ENCODE results near the gene HMGXB4.

The HMGXB4 gene

DNA sequence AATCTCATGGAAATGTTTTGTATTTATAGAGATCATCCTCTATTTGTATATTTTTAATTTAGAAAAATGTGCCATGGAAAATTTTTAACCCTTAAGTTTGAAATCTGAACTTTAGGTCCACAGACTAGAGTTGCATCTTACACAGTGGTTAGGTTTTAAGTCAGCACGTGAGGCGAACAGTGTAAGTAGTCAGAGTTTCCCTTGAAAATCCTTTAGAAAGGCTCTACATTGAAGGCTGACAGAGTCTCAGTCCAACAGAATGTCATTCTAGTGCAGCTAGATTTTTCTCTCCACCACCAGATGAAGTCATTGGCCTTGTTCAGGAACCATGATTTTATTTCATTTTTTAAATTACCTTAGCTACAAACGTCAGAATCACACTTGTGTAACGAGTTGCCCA, 18.7 kb downstream of the HMGXB4 start:
- Mint-ChIP-seq H3K27ac (no peak overlapping the region), H3K36me3 (ENCODE audit: low read depth) (peaks cover 90% of the 10 kb centered on the region), H3K4me1 (ENCODE audit: low read depth) (peaks cover 43% of the 10 kb centered on the region)

DNA sequence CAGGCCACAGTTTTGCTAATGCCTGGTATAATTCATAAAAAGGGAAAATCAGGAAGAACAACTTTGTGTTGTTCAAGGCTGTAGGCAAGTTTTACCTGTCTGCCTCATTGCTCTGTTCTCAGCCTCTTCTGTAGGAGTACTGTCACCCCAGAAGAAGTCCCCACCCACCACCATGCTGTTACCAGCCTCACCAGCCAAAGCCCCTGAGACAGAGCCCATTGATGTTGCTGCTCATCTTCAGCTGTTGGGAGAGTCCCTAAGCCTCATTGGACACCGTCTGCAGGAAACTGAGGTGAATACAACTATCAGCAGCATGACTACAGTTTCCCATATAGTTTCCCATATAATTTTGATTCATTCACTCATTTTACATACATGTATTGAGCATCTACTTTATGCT, 30.8 kb downstream of the HMGXB4 start:
- Mint-ChIP-seq H3K27me3 (no peaks in the 10 kb centered on the region), H3K36me3 (ENCODE audit: low read depth) (peaks cover 92% of the 10 kb centered on the region), H3K9me3 (no peaks in the 10 kb centered on the region), H3K4me3 (no peak overlapping the region), H3K4me1 (ENCODE audit: low read depth) (peaks cover 2% of the 10 kb centered on the region), H3K27ac (no peak overlapping the region)
- DNase-seq: no peak

More for the DNA sequence above, 18.7 kb downstream of the HMGXB4 start:
- DNase-seq: no peak
- Mint-ChIP-seq H3K27me3 (no peaks in the 10 kb centered on the region), H3K9me3 (no peaks in the 10 kb centered on the region), H3K4me3 (no peak overlapping the region)

DNA sequence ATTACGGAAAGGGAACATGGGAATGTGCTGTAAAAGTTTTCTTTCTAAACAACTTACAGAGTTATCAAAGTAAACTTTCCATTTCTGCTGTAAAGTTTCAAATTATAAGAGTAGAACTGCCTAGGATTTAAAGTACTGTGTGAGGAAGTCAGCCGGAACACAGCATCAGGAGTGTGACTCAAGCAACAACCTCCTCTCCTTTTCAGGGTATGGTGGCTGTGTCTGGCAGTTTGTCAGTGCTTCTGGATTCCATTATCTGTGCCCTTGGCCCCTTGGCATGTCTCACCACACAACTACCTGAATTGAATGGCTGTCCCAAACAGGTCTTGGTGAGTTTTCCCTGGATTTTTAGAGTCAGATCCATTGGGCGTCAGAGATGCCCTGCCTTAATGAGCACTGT, 35.5 kb downstream of the HMGXB4 start:
- DNase-seq: no peak
- H3K9me3 Mint-ChIP-seq: no peaks in the 10 kb centered on the region
- no peak overlapping the region for H3K4me3 Mint-ChIP-seq
- no peaks in the 10 kb centered on the region for H3K27me3 Mint-ChIP-seq
- peak overlapping the region; percentile 13 for H3K27ac Mint-ChIP-seq
- H3K36me3 Mint-ChIP-seq (ENCODE audit: low read depth): peaks cover 82% of the 10 kb centered on the region
- peaks cover 2% of the 10 kb centered on the region for H3K4me1 Mint-ChIP-seq (ENCODE audit: low read depth)

DNA sequence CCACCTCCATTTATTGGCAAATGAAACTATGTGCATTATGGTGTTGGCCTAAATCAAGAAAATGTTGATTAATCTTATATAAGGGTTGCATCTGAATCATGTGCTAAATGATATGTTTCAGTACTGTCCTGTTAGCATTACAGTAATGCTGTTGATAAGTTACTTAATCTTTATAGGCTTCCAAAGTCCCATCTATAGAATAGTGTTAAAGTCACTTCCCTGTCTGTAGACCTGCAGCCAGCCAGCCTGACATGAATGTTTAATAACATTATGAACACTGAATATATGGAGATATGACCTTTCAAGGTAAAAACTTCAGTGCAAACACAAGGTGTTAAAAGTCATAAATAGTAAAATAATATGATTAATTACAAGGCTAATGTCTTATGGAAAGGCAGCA, 38.8 kb downstream of the HMGXB4 start:
- no peak for DNase-seq
- Mint-ChIP-seq H3K9me3 (no peaks in the 10 kb centered on the region), H3K27ac (no peak overlapping the region), H3K36me3 (ENCODE audit: low read depth) (peaks cover 65% of the 10 kb centered on the region), H3K4me3 (no peak overlapping the region), H3K4me1 (ENCODE audit: low read depth) (peaks cover 14% of the 10 kb centered on the region), H3K27me3 (no peaks in the 10 kb centered on the region)

DNA sequence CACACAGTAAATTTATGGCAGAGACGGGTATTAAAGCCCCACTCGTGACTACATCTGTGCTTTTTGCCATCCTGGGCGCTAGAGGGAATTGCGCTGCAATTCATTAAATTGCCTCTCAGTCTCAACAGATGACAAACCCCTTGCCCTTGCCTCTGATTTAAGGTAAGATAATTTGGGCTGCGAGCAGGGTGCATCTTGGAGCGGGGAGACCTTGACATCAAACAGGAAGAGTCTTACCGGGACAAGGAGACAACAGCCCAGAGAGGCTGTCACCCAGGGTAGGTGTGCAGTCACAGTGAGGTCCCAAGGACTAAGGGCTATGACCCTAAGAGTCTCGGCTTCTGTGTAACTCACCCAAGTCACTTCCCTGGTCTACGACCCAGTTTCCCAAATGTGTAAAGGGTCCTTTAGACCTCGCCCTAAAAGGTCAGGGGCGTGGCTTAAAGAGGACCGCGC, 42.0 kb downstream of the HMGXB4 start:
- Mint-ChIP-seq H3K27ac (peak overlapping the region; percentile 93), H3K27me3 (no peaks in the 10 kb centered on the region), H3K4me1 (ENCODE audit: low read depth) (peaks cover 37% of the 10 kb centered on the region), H3K4me3 (peak overlapping the region; percentile 84), H3K36me3 (ENCODE audit: low read depth) (peaks cover 39% of the 10 kb centered on the region), H3K9me3 (no peaks in the 10 kb centered on the region)
- DNase-seq: no peak

DNA sequence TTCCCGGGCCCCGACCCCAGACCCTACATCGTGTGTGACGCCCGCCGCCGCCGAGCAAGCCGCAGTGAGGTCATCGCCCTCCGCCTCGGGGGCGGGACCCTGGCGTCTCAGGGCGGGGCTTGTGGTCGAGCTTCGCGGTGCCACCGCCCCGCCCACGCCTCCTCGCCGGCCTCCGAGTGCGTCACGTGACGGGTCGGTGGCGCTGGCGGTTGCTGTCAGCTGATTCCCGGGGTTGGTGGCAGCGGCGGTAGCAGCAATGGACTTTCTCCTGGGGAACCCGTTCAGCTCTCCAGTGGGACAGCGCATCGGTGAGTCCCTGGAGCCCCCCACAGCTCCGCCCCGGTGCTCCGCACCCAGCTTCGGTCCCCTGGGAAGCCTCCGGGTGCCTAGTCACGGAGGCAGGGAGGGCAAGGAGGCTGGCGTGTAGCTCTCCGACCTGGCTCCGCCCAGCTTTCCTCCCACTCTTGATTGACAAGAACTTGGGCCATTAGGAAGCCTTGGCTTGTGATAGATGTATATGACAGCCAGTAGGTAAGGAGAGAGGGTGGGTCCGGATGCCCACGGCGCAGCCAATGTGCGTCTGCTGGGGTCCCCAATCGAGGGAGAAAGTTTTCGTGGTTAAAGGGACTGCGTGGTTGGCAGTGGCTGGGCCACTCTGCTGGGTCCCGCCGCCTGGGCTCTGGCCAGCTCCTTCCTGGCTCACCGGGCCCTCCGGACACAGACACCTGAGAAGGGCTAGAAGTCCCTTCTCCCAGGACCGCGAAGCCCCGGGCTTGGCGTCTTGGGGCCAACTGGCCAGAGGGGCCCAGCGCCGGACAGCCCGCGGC, 42.6 kb downstream of the HMGXB4 start, which contains the start of gene TOM1:
TSS of gene TOM1 (plus strand) at position 222 of the 827 bp plus-strand sequence. CDS start at position 257, 35 bp downstream.
- H3K9me3 Mint-ChIP-seq: no peaks in the 10 kb centered on the region
- peaks cover 40% of the 10 kb centered on the region for H3K4me1 Mint-ChIP-seq (ENCODE audit: low read depth)

DNA sequence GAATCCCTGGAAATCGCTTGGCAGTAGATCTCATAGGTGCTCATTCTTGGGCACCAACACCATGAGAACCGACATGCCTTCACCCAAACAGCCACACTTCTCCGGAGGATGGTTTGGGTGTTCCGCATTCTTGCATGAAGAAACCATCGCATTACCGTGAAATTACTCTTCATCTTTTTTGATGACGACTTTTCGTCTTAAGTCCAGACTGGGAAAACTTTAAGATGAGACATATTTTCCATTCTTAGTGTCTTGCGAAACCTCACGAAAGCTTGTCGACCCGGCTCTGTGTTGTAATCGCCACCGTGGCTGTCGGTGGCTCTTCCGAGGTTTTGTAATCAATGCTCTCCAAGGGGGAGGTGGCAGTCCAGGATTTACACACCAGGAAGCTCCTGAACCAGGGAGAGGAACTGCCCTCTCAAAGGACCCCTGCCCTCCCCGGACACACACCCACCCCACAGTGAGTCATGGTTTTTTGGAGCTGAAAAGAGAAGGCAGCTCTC, 44.1 kb downstream of the HMGXB4 start:
- no peaks in the 10 kb centered on the region for H3K9me3 Mint-ChIP-seq
- peaks cover 53% of the 10 kb centered on the region for H3K4me1 Mint-ChIP-seq (ENCODE audit: low read depth)
- H3K4me3 Mint-ChIP-seq: peak overlapping the region; percentile 84
- peak overlapping the region; percentile 71 for H3K27ac Mint-ChIP-seq
- H3K36me3 Mint-ChIP-seq (ENCODE audit: low read depth): peaks cover 30% of the 10 kb centered on the region
- DNase-seq: no peak
- no peaks in the 10 kb centered on the region for H3K27me3 Mint-ChIP-seq

More for the DNA sequence above, 42.6 kb downstream of the HMGXB4 start, which contains the start of gene TOM1:
- Mint-ChIP-seq H3K4me3 (peak within 1 kb of the TSS; percentile 84), H3K27ac (peak within 1 kb of the TSS; percentile 93), H3K27me3 (no peaks in the 10 kb centered on the region), H3K36me3 (ENCODE audit: low read depth) (peaks cover 36% of the 10 kb centered on the region)
- peak; percentile 98 for DNase-seq

DNA sequence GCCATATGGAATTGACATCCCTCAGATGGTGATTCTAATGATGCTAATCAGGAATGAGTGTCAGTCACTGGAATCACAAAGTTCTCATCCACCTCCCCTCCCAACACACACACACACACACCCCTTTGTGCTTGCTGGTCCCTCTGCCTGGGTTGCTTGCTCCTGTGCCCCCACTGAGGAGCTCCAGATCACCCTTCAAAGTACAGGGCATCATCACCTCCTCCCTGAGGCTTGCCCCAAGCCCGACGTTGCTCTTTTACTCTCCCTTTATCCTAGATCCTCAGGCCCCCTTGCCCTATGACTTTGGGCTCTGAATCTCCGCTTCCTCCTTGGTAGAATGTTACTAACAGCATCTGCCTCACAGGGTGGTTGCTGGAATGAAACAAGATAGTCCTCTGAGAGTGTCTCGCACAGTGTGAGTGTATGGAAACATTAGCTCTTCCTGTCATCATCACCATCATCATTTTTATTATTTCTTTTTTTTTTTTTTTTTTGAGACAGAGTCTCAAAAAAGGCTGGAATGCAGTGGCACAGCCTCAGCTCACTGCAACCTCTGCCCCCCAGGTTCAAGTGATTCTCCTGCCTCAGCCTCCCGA, 45.8 kb downstream of the HMGXB4 start:
- Mint-ChIP-seq H3K4me1 (ENCODE audit: low read depth) (peaks cover 70% of the 10 kb centered on the region), H3K27me3 (no peaks in the 10 kb centered on the region), H3K4me3 (no peak overlapping the region), H3K36me3 (ENCODE audit: low read depth) (peaks cover 20% of the 10 kb centered on the region), H3K9me3 (no peaks in the 10 kb centered on the region), H3K27ac (peak overlapping the region; percentile 52)
- no peak for DNase-seq

DNA sequence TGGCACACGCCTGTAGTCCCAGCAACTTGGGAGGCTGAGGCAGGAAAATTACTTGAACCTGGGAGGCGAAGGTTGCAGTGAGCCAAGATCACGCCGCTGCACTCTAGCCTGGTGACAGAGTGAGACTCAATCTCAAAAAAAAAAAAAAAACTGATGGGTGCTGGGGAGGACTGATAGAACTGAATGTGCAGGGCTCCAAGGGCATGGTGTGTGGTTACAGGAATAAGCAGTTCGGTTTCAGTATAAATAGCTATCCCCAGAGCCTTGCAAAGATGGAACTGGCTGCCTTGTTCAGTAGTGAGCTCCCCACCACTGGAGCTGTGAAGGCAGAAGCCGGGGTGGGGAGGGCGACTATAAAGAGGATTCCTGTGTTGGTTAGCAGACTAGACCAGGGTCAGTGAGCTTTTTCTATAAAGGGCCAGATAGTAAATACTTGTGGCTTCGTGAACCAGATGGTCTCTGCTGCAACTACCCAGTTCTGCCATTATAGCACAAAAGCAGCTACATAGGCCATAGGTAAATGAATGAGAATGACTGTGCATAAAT, 48.3 kb downstream of the HMGXB4 start:
- Mint-ChIP-seq H3K36me3 (ENCODE audit: low read depth) (peaks cover 10% of the 10 kb centered on the region), H3K4me1 (ENCODE audit: low read depth) (peaks cover 82% of the 10 kb centered on the region), H3K27me3 (no peaks in the 10 kb centered on the region), H3K4me3 (no peak overlapping the region), H3K9me3 (no peaks in the 10 kb centered on the region), H3K27ac (peak overlapping the region; percentile 8)
- no peak for DNase-seq

DNA sequence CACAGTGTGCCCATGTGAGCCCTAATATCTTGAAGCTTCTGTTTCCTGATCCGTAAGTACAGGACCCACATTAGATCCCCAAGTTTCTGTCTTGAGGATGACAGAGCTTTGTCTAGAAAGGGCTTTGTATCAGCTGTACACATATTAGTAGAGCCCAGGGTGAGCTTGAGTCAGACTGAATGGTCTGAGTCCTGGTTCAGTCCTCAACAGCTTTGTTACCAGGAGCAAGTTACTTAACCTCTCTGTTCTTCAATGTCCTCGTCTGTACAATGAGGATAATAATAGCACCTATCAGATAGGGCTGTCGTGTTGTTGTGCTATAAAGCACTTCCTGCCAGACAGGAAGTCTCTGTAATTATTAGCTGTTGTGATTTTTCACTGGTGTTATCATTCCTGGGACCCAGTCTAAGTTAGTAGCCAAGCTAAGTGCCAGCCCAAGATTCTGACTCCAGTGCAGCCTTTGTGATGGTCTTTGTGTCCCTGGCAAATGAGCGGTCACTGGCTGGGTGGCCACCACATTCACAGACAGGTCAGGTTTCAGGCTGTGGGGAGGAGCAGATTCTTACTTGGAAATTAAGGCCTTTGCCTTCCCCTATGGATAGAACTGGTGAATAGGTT, 49.2 kb downstream of the HMGXB4 start:
- H3K27ac Mint-ChIP-seq: peak overlapping the region; percentile 10

DNA sequence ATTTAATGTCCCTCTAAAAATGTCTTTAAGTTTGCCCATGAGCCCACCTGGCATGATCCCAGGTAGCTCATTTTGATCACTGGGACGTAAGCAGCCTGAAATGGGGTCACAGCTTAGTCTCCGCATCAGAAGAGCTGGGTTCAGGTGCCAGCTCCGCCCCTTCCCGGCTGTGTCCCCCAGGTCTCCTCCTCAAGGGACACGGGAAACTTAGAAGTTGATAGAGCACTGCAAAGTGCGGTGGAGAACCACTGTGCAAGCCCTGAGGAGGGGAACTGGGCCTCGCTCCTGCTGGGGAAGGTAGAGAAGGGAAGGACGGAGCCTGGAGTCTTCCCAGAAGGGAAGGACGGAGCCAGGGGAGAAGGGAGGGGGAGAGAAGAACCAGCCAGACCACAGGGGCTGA, 50.1 kb downstream of the HMGXB4 start:
- Mint-ChIP-seq H3K4me3 (no peak overlapping the region), H3K9me3 (no peaks in the 10 kb centered on the region), H3K27ac (no peak overlapping the region), H3K4me1 (ENCODE audit: low read depth) (peaks cover 86% of the 10 kb centered on the region), H3K36me3 (ENCODE audit: low read depth) (peaks cover 9% of the 10 kb centered on the region), H3K27me3 (no peaks in the 10 kb centered on the region)
- DNase-seq: no peak

More for the DNA sequence above, 49.2 kb downstream of the HMGXB4 start:
- H3K9me3 Mint-ChIP-seq: no peaks in the 10 kb centered on the region
- H3K4me1 Mint-ChIP-seq (ENCODE audit: low read depth): peaks cover 84% of the 10 kb centered on the region
- no peak for DNase-seq
- H3K36me3 Mint-ChIP-seq (ENCODE audit: low read depth): peaks cover 10% of the 10 kb centered on the region
- no peak overlapping the region for H3K4me3 Mint-ChIP-seq
- H3K27me3 Mint-ChIP-seq: no peaks in the 10 kb centered on the region

DNA sequence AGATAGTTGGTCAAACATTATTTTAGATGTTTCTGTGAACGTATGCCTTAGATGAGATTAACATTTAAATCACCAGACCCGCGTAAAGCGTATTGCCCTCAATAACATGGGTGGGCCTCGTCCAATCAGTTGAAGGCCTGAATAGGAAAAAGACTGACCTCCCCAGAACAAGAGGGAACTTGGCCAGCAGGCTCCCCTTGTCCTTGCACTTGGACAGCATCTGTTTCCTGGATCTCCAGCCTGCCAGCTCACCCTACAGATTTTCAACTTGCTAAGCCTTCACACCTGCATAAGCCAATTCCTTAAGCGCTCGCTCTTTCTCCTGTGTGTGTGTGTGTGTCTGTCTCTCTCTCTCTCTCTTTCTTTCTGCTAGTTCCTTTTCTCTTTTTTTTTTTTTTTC, 50.6 kb downstream of the HMGXB4 start:
- no peak for DNase-seq
- no peaks in the 10 kb centered on the region for H3K9me3 Mint-ChIP-seq
- H3K4me3 Mint-ChIP-seq: no peak overlapping the region
- peaks cover 10% of the 10 kb centered on the region for H3K36me3 Mint-ChIP-seq (ENCODE audit: low read depth)
- H3K4me1 Mint-ChIP-seq (ENCODE audit: low read depth): peaks cover 86% of the 10 kb centered on the region
- H3K27ac Mint-ChIP-seq: peak overlapping the region; percentile 55
- H3K27me3 Mint-ChIP-seq: no peaks in the 10 kb centered on the region

DNA sequence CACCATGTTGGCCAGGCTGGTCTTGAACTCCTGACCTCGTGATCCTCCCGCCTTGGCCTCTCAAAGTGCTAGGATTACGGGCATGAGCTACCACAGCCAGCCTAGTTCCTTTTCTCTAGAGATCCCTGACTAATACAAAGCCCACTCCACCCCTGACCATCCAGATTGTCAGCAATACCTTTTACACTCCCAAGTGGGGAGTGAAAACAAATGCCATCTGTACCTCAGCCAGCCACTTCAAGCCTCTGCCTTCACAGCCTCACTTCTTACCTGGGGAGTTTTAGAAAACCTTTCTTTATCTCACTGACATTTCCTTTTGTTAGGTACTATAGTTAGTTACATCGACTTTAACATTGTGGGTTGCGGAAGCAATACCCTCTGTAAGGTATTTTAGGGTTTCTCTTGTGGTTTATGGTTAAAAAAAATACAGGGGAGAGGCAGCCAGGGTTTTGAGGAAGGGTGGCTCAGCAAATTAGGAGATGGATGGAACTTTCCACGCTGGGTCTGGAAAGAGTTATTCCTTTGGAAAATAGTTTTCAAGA, 51.3 kb downstream of the HMGXB4 start:
- Mint-ChIP-seq H3K36me3 (ENCODE audit: low read depth) (peaks cover 7% of the 10 kb centered on the region), H3K4me3 (no peak overlapping the region), H3K27me3 (no peaks in the 10 kb centered on the region), H3K27ac (peak overlapping the region; percentile 86), H3K9me3 (no peaks in the 10 kb centered on the region), H3K4me1 (ENCODE audit: low read depth) (peaks cover 87% of the 10 kb centered on the region)
- DNase-seq: no peak
